NCI-H82 treated with DMSO at 0.1 percent for 48 hours (cell line): ENCODE data around the gene ZNF365.
"Not testable (repeated sequence)": the region's sequence is repeated elsewhere in the genome, so short reads cannot be mapped to it uniquely, and the experiment has no call there.

ENCODE experiments used
- DNase-seq: peaks from one replicate; lab custom pipeline; 2025; ENCODE audit not compliant: unreplicated experiment; lab: John Stamatoyannopoulos, UW

ZNF365 gene

DNA sequence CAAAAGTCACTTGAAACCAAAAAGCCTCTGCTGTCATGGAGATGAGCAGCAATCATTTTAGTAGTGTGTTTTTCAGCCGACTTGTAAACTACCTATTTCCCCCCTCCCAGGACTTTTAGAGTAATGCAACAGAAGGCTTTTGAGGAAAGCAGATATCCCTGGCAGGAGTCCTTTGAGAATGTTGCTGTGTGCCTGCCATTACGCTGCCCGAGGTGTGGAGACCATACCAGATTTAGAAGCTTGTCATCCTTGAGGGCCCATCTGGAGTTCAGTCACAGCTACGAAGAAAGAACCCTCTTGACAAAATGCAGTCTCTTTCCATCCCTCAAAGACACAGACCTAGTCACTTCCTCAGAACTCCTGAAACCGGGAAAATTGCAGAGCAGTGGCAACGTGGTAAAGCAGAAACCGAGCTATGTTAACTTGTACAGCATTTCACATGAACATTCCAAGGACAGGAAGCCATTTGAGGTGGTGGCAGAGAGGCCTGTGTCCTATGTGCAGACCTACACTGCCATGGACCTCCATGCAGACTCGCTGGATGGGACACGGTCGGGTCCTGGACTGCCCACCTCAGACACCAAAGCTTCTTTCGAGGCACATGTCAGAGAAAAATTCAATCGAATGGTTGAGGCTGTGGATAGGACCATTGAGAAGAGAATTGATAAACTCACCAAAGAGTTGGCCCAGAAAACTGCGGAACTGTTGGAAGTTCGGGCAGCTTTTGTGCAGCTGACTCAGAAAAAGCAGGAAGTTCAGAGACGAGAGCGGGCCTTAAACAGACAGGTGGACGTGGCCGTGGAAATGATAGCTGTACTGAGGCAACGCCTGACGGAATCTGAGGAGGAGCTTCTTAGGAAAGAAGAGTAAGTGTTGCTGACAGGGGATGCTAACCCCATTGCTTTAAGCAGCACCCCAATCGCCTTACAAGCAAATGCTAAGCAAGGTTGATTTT, 2.2 kb downstream of the ZNF365 start:
- no peak for DNase-seq

DNA sequence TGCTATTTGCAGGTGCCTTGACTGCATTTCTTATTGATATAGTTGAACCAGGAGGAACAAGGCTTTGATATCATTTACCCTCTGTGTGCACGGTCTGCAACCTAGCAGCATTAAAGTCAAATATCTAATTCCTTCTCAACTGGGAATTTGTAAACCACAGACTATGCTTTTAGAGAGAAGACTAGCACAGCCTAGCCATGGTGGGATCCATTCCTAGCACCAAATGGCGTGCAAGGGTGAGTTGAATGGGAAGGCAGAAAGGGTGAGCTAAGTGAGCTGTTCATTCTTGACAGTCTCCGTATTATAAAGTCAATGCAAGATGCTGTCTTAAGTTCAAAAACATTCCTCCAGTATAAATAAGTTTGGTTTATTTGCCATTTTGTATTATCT, 2.9 kb downstream of the ZNF365 start:
- no peak for DNase-seq

DNA sequence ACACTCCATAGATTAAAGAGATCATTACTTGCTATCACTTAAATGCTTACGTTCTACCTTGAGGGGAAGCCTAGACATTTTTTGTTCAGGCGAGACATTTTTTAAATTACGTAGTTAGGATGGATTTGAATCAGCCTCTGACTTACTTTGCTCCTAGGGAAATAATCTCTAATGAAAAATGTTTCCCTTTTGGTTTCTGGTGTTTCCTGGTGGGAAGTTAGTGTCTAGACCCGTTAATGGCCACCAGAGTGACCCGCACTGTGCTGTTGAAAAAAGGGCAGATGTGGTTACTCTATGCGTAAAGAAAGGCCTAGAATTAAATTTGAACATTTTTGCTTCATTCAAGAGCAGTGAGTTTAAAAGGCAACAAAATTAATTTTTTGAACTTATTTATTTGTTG, 3.8 kb downstream of the ZNF365 start:
- DNase-seq: no peak

DNA sequence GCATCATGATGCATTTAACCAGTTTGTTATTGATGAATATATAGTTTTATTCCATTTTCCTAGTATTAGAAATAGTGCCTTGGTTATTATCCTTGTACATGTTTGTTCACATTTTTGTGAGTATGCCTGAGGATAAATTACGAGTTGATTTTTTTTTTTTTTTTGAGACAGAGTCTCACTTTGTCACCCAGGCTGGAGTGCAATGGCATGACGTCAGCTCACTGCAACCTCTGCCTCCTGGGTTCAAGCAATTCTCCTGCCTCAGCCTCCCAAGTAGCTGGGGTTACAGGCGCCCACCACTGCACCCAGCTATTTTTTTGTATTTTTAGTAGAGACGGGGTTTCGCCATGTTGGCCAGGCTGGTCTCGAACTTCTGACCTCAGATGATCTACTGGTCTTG, 4.7 kb downstream of the ZNF365 start:
- DNase-seq: not testable (repeated sequence)

DNA sequence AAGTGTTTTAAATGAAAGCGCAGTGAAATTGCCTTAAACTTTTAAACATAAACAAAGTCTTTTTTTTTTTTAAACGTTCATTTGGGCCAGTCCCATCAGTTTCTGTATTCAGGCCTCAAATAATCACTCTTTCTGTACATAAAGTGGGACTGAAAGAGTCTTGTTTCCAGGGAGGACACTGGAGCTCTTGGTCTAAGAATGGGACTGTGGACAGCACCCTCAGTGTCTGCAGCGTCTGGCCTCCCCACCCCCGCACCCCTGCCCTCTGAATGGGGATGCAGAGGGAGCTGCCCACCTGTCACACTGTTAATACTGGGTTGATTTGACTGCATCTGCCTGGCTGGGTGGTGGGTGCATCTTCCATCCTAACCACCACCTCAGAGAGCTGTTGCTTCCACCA, 5.2 kb downstream of the ZNF365 start:
- no peak for DNase-seq

DNA sequence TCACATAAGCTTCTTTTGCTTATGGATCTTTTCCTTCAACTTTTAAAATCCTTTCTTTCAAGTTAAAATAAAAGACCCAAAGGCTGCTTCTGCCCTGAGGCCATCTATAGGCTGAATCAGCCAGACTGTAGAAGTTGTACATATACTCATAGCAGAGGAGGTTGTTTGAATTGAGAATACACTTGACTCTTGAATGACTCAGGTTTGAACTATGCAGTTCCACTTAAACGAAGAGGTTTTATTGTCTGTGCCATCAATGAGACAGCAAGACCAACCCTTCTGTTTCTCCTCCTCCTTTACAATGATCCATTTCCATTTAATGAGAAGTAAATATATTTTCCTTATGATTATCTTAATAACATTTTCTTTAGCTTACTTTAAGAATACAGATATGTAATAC, 5.8 kb downstream of the ZNF365 start:
- no peak for DNase-seq

DNA sequence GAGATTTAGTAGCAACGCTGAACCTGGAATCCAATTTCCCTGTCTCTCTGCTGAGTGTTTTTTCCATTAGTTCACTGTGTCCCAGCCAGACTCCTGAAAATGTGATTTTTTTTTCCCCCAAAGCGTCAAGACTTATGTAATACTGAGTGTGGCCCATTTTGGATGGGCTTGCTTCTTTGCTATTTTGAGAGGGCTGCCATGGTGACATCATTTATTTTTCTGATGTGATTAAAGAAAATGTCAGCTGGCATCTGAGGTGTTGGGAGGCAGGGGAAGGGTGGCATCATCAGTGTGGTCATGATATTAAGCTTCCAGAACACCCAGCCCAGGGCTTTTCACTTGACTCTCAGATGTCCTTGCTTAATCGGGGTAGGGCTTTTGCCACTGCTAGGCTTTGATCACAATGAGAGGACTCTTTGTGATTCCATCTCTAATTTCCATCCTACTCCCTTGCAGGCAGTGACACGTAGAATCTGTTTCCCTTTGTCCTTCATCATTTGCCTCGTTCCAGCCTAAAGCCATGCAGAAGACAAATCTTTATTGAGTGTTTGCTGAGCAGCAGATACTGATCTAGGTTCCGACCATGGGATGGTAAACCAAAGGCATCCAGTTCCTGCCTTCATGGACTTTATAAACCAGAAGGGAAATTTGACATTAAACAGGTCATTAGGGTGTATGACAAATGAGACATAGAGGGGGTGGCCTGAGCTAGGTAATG, 7.4 kb downstream of the ZNF365 start:
- DNase-seq: no peak

DNA sequence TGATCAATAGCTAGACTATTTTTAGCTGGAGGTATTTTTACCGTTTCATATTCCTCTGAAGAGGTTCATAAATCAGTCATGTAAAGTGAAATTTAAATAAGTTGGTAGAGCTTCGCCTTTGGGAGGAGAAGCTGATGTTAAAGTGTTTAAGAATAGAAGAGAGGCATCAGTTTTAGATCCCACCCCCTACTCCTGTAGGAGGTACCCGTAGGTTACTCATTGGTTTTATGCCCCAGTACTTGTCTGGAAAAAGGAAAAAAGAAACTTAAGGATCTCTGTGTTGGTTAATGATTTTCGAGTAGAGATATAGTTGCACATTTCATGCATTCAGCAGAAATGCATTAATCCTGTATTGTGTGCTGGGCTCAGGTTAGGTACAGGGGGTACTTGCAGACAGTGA, 8.7 kb downstream of the ZNF365 start:
- no peak for DNase-seq

DNA sequence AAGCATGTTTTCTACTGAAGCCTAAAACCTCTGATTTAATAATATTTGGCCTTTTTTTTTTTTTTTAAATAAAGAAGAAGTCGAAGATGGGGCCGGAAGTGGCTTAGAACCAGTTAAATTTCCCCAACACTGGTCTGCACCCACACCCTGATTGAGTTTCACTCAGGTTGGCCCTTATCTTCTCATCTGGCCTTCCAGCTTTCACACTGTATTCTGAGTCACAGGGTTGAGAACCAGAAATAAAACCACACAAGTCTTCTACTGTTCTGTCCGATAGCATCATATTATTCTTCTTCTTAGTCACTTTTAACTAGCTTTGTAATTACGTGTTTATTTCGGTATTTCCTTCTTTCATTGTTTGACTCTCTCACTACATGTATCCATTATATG, 9.9 kb downstream of the ZNF365 start:
- no peak for DNase-seq

DNA sequence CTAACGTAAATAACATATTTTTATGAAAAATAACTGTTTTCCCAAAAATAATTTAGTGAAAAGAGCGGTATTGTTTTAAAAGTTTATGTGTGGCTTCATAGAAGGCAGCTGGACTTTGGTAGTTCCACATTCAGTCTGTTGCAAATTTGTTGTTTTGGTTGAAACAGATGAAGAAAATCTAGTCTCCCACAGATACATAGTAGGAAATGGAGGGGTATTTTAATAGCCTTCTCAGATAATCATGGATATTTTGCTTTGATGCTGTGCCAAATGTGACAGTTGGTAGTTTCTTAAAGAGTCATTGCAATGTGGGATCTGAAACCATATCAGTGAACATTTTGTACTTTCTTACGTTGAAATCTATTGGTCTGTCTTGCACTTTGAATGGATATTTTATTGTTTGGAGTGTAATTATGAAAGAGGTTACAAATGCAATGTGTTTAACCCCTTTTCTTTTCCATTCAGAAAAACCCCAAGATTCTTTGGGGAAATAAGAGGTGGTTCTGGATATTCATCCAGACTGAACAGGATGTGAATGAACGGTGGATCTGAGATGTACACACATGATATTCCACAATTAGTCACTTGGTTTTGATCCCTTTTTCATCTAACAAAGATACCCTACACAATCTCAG, 10.4 kb downstream of the ZNF365 start:
- no peak for DNase-seq

DNA sequence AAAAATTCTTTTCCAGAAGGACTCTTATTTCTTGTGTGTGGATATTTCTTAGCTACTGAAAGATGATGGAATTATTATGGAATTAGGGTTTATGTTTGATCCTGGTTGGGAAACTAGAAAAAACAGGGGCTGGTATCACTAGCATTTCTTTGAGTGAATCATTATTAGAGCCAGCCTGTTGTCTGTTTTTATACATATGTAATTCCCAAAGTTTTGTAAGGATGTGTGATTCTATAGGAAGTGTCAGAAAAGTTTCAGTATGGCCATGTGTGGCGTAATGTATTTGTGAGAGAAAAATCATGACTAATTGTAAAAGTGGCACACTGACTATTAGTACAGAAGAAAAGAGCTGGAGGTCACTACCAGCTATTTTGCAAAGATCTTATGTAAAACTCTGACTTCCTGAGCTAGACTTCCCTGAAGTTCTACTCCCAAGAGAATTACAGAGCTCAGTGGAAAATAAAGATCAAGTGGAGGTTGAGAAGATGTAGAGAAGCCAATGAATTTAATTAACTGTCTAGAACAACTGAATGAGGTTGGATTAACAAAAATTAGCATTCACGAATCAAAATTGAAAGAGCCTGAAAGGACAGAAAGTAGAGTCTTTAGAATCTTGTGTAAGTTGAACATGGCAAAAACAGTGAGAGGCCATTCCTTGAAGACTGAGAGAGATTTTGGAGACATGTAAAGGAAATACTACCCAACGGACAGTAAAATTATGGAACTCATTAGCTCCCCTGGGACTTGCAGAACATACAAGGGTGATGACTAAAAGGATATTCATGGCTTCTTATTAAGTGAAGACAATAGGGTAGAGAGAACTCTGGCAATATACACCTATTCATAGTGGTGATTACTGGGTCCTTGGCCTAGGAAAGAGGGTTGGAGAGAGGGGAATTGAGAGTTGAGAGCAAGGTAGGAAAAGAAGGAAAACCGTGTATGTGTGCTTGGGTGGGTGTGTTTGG, 12.5 kb downstream of the ZNF365 start:
- DNase-seq: no peak

DNA sequence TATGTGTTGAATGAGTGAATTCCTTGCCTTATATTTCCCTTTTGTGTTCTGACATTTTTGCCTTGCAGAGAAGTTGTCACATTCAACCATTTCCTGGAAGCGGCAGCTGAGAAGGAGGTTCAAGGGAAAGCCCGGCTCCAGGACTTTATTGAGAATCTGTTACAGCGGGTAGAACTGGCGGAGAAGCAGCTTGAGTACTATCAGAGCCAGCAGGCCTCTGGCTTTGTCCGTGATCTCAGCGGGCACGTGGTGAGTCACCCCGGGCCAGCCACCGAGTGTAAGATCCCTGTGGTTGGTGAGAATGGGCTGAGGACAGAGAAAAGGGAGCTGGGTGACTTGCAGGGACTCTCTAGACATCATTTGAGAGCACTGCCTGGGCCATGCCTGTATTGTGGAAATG, 14.2 kb downstream of the ZNF365 start:
- no peak for DNase-seq

DNA sequence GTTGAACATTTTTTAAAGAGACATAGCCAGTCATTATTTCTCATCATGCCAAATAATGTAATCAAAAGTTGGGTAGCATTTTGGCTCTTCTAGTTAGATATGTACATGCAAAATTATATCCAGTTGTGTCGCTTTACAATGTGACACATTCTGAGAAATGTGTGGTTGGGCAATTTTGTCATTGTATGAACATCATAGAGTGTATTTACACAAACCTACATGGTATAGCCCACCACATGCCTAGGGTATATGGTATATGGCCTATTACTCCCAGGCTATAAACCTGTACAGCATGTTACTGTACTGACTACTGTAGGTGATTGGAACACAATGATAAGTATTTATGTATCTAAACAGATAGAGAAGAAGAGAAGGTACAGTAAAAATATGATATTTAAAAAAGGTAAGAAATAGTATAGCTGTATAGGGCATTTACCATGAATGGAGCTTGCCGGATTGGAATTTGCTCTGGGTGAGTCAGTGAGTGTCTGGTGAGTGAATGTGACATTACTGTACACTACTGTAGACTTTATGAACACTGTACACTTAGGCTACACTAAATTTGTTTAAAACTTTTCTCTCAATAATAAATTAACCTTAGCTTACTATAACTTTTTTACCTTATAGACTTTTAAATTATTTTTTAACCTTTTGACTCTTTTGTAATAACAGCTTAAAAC, 16.5 kb downstream of the ZNF365 start:
- no peak for DNase-seq

DNA sequence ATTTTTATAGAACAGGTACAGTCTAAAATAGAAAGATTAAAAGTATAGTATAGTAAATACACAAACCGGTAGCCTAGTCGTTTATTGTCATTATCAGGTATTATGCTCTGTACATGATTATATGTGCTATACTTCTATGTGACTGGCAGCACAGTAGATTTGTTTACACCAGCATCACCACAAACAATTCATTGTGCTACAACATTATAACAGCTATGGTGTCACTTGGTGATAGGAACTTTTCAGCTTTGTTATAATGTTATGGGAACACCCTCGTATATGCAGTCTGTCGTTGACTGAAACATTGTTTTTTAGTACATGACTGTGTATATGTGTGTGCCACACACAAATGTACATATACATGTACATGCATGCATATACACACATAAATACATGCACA, 19.1 kb downstream of the ZNF365 start:
- DNase-seq: no peak

DNA sequence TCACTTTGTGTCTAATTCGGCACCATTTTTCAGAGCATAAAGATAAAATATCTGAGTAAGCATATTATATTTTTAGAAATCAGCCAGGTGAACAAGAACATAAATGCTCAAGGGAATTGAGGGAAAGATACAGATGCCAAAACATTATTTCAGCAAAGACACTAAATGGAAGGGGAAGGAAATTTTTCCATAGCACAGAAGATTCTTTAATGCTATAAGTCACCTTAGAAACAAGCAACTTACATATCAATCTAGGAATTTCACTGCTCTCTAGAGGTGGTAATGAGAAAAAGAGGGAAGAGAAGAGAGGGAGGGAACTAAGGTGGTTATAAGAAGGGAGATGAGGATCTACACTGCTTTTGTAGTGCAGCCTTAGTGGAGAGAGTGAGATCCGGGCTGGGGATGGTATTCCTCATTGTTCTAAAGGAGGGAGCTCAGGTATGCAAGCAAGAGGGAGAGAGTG, 20.4 kb downstream of the ZNF365 start:
- no peak for DNase-seq

DNA sequence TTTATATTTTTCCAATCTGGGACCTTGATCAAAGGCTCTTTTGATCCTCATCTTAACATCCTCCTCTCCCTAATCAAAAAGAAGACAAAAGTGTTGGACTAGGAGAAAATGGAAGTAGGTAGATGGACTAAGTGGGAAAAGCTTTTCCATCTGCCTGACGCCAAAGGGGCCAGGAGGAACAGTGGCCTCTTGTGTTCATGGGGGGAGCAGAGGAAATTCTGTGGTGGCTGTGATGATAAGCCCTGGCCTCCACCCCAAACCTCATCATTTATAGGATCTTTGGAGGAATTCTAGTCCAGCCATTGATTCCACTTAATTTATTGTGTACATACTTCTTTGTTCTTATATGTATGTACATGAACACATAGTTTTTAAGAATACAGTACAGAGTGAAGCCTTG, 21.7 kb downstream of the ZNF365 start:
- DNase-seq: no peak

DNA sequence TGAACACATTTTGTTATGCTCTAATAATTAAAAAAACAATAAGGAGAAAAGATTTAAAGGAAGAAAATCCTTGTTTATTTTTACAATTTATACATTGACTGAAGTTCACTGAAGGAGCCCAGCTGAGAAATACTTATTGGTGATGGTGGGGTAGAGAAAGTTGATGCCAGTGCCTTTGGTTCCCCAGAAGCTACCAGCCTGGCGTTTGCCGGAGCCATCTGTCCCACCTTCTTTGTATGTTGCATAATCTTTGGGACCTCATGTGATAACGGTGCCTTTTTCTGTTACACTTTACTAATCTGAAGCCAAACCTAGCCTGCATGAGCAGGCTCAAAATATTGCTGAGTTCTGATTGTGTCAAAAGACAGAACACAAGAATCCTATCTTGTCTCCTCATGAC, 22.7 kb downstream of the ZNF365 start:
- no peak for DNase-seq

DNA sequence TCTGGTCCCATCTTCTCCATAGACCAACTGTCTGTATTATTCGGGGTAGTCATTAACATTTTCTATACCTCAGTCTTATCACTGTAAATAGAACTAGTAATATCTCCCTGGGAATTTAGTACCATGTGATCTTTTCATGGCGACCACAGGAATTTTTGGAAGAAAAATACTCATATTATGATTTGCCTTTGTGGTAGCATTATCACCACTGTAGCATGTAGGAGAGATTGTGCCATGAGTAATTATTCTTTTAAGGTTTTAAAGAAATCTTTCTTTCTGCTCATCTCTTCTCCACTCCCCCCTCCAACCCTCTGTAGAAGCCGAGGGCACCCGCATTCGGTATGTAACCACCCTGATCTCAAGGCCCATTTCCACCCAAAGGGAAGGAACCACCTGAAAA, 25.0 kb downstream of the ZNF365 start:
- DNase-seq: no peak

DNA sequence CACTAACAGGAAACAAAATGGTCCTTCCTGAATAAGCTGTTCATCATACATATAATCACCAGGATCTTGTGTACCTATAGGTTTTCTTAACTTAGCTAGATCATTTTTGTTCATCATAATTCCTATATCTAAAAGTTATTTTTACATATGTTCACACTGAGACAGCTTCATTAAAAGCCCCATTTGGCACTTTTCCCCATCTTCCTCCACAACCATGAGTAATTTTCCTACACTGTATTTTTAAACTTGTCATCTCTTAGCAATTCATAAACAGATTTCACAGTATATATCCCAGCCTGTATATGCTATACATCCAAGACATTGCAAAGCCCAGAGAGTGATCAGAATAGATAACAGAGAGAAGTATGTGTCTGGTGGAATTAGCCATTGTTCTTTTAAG, 28.3 kb downstream of the ZNF365 start:
- no peak for DNase-seq

DNA sequence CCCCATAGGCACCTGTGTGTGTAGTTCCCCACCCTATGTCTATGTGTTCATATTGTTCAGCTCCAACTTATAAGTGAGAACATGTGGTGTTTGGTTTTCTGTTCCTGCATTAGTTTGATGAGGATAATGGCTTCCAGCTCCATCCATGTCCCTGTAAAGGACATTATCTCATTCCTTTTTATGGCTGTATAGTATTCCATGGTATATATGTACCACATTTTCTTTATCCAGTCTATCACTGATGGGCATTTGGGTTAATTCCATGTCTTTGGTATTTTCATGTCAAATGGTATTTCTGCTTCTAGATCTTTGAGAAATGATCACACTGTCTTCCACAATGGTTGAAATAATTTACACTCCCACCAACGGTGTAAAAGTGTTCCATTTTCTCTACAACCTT, 36.4 kb downstream of the ZNF365 start:
- not testable (repeated sequence) for DNase-seq
